ENCODE results near the gene TBC1D22A.
"Not testable (repeated sequence)": the region's sequence is repeated elsewhere in the genome, so short reads cannot be mapped to it uniquely, and the experiment has no call there.

The TBC1D22A gene

GRCh38 chr22:47131632-47132427 lies 369.4 kb downstream of the TBC1D22A start:
- no peak overlapping the region for H3K4me3 Mint-ChIP-seq
- no peaks in the 10 kb centered on the region for H3K9me3 Mint-ChIP-seq
- H3K36me3 Mint-ChIP-seq (ENCODE audit: low read depth): peaks cover 5% of the 10 kb centered on the region
- DNase-seq (ENCODE audit: low spot score): no peak
- no peaks in the 10 kb centered on the region for H3K27me3 Mint-ChIP-seq (ENCODE audit: low read depth)
- no peak overlapping the region for H3K27ac Mint-ChIP-seq
- peaks cover 2% of the 10 kb centered on the region for H3K4me1 Mint-ChIP-seq (ENCODE audit: low read depth)

- Mint-ChIP-seq H3K4me1 (ENCODE audit: low read depth) (peaks cover 2% of the 10 kb centered on the region), H3K27me3 (ENCODE audit: low read depth) (no peaks in the 10 kb centered on the region), H3K4me3 (no peak overlapping the region), H3K36me3 (ENCODE audit: low read depth) (peaks cover 5% of the 10 kb centered on the region), H3K27ac (no peak overlapping the region), H3K9me3 (no peaks in the 10 kb centered on the region)
- no peak for DNase-seq (ENCODE audit: low spot score)
Observed at GRCh38 chr22:47132428-47132825, 370.0 kb downstream of the TBC1D22A start.

GRCh38 chr22:47133061-47133969 lies 370.9 kb downstream of the TBC1D22A start:
- Mint-ChIP-seq H3K4me3 (no peak overlapping the region), H3K27me3 (ENCODE audit: low read depth) (no peaks in the 10 kb centered on the region), H3K9me3 (no peaks in the 10 kb centered on the region), H3K36me3 (ENCODE audit: low read depth) (peaks cover 5% of the 10 kb centered on the region), H3K4me1 (ENCODE audit: low read depth) (peaks cover 2% of the 10 kb centered on the region), H3K27ac (no peak overlapping the region)
- DNase-seq (ENCODE audit: low spot score): no peak

- H3K36me3 Mint-ChIP-seq (ENCODE audit: low read depth): no peaks in the 10 kb centered on the region
- H3K27ac Mint-ChIP-seq: no peak overlapping the region
- no peaks in the 10 kb centered on the region for H3K9me3 Mint-ChIP-seq
- no peaks in the 10 kb centered on the region for H3K27me3 Mint-ChIP-seq (ENCODE audit: low read depth)
- peaks cover 2% of the 10 kb centered on the region for H3K4me1 Mint-ChIP-seq (ENCODE audit: low read depth)
- DNase-seq (ENCODE audit: low spot score): no peak
- no peak overlapping the region for H3K4me3 Mint-ChIP-seq
Observed at GRCh38 chr22:47134222-47134621, 371.8 kb downstream of the TBC1D22A start.

- Mint-ChIP-seq H3K4me1 (ENCODE audit: low read depth) (no peaks in the 10 kb centered on the region), H3K4me3 (no peak overlapping the region), H3K36me3 (ENCODE audit: low read depth) (no peaks in the 10 kb centered on the region), H3K27me3 (ENCODE audit: low read depth) (no peaks in the 10 kb centered on the region), H3K9me3 (no peaks in the 10 kb centered on the region), H3K27ac (no peak overlapping the region)
- no peak for DNase-seq (ENCODE audit: low spot score)
Observed at GRCh38 chr22:47135338-47135737, 372.9 kb downstream of the TBC1D22A start.

GRCh38 chr22:47136050-47136449 lies 373.6 kb downstream of the TBC1D22A start:
- no peaks in the 10 kb centered on the region for H3K36me3 Mint-ChIP-seq (ENCODE audit: low read depth)
- no peak for DNase-seq (ENCODE audit: low spot score)
- H3K27me3 Mint-ChIP-seq (ENCODE audit: low read depth): no peaks in the 10 kb centered on the region
- no peaks in the 10 kb centered on the region for H3K9me3 Mint-ChIP-seq
- no peak overlapping the region for H3K27ac Mint-ChIP-seq
- no peaks in the 10 kb centered on the region for H3K4me1 Mint-ChIP-seq (ENCODE audit: low read depth)
- H3K4me3 Mint-ChIP-seq: no peak overlapping the region

- H3K9me3 Mint-ChIP-seq: no peaks in the 10 kb centered on the region
- H3K4me3 Mint-ChIP-seq: no peak overlapping the region
- no peaks in the 10 kb centered on the region for H3K4me1 Mint-ChIP-seq (ENCODE audit: low read depth)
- H3K36me3 Mint-ChIP-seq (ENCODE audit: low read depth): no peaks in the 10 kb centered on the region
- H3K27me3 Mint-ChIP-seq (ENCODE audit: low read depth): no peaks in the 10 kb centered on the region
- no peak for DNase-seq (ENCODE audit: low spot score)
- H3K27ac Mint-ChIP-seq: no peak overlapping the region
Observed at GRCh38 chr22:47136671-47137070, 374.2 kb downstream of the TBC1D22A start.

GRCh38 chr22:47139013-47139789 lies 376.8 kb downstream of the TBC1D22A start:
- H3K4me3 Mint-ChIP-seq: no peak overlapping the region
- DNase-seq (ENCODE audit: low spot score): no peak
- H3K9me3 Mint-ChIP-seq: no peaks in the 10 kb centered on the region
- no peaks in the 10 kb centered on the region for H3K27me3 Mint-ChIP-seq (ENCODE audit: low read depth)
- no peaks in the 10 kb centered on the region for H3K4me1 Mint-ChIP-seq (ENCODE audit: low read depth)
- H3K27ac Mint-ChIP-seq: no peak overlapping the region
- no peaks in the 10 kb centered on the region for H3K36me3 Mint-ChIP-seq (ENCODE audit: low read depth)

- no peak for DNase-seq (ENCODE audit: low spot score)
- Mint-ChIP-seq H3K27ac (no peak overlapping the region), H3K4me3 (no peak overlapping the region), H3K27me3 (ENCODE audit: low read depth) (no peaks in the 10 kb centered on the region), H3K9me3 (no peaks in the 10 kb centered on the region), H3K4me1 (ENCODE audit: low read depth) (no peaks in the 10 kb centered on the region), H3K36me3 (ENCODE audit: low read depth) (no peaks in the 10 kb centered on the region)
Observed at GRCh38 chr22:47139790-47140119, 377.3 kb downstream of the TBC1D22A start.

GRCh38 chr22:47140975-47141374 lies 378.5 kb downstream of the TBC1D22A start:
- not testable (repeated sequence) for DNase-seq (ENCODE audit: low spot score); H3K27ac Mint-ChIP-seq; H3K4me1 Mint-ChIP-seq (ENCODE audit: low read depth); H3K27me3 Mint-ChIP-seq (ENCODE audit: low read depth); H3K36me3 Mint-ChIP-seq (ENCODE audit: low read depth); H3K9me3 Mint-ChIP-seq; H3K4me3 Mint-ChIP-seq

- H3K27me3 Mint-ChIP-seq (ENCODE audit: low read depth): no peaks in the 10 kb centered on the region
- H3K4me1 Mint-ChIP-seq (ENCODE audit: low read depth): no peaks in the 10 kb centered on the region
- H3K9me3 Mint-ChIP-seq: no peaks in the 10 kb centered on the region
- H3K4me3 Mint-ChIP-seq: no peak overlapping the region
- DNase-seq (ENCODE audit: low spot score): no peak
- no peaks in the 10 kb centered on the region for H3K36me3 Mint-ChIP-seq (ENCODE audit: low read depth)
- no peak overlapping the region for H3K27ac Mint-ChIP-seq
Observed at GRCh38 chr22:47142427-47143046, 380.1 kb downstream of the TBC1D22A start.

GRCh38 chr22:47143249-47143938 lies 380.9 kb downstream of the TBC1D22A start:
- H3K9me3 Mint-ChIP-seq: no peaks in the 10 kb centered on the region
- H3K4me3 Mint-ChIP-seq: no peak overlapping the region
- no peak for DNase-seq (ENCODE audit: low spot score)
- no peaks in the 10 kb centered on the region for H3K36me3 Mint-ChIP-seq (ENCODE audit: low read depth)
- no peaks in the 10 kb centered on the region for H3K27me3 Mint-ChIP-seq (ENCODE audit: low read depth)
- H3K27ac Mint-ChIP-seq: no peak overlapping the region
- H3K4me1 Mint-ChIP-seq (ENCODE audit: low read depth): no peaks in the 10 kb centered on the region

GRCh38 chr22:47144076-47144765 lies 381.8 kb downstream of the TBC1D22A start:
- H3K9me3 Mint-ChIP-seq: no peaks in the 10 kb centered on the region
- no peak overlapping the region for H3K4me3 Mint-ChIP-seq

More at GRCh38 chr22:47144076-47144765, 381.8 kb downstream of the TBC1D22A start:
- H3K4me1 Mint-ChIP-seq (ENCODE audit: low read depth): no peaks in the 10 kb centered on the region
- no peak for DNase-seq (ENCODE audit: low spot score)
- H3K27me3 Mint-ChIP-seq (ENCODE audit: low read depth): no peaks in the 10 kb centered on the region
- H3K27ac Mint-ChIP-seq: no peak overlapping the region
- no peaks in the 10 kb centered on the region for H3K36me3 Mint-ChIP-seq (ENCODE audit: low read depth)
